GM21737 (cell line): ENCODE results near the gene SPATA21.
"Not testable (repeated sequence)": the region's sequence is repeated elsewhere in the genome, so short reads cannot be mapped to it uniquely, and the experiment has no call there.

Source experiments
- ATAC-seq: cut with Tn5 transposase; IDR thresholded peaks from one replicate; pipeline ENCODE4 v1.9.1; 2021; ENCODE audit warnings: mild to moderate bottlenecking, moderate library complexity; ENCODE audit not compliant: unreplicated experiment

Gene SPATA21

GRCh38 chr1:16386454-16387113 is 50.6 kb downstream of the SPATA21 start:
- ATAC-seq: no peak

- ATAC-seq: no peak
Observed at GRCh38 chr1:16385659-16386453, 51.4 kb downstream of the SPATA21 start.

- no peak for ATAC-seq
Observed at GRCh38 chr1:16383888-16384287, 53.3 kb downstream of the SPATA21 start.

GRCh38 chr1:16380868-16381267 is 56.4 kb downstream of the SPATA21 start:
- no peak for ATAC-seq

GRCh38 chr1:16378443-16378842 is 58.8 kb downstream of the SPATA21 start:
- ATAC-seq: no peak

- no peak for ATAC-seq
Observed at GRCh38 chr1:16376971-16377370, 60.3 kb downstream of the SPATA21 start.

- ATAC-seq: no peak
Observed at GRCh38 chr1:16375521-16376340, 61.5 kb downstream of the SPATA21 start.

GRCh38 chr1:16374266-16374665 is 63.0 kb downstream of the SPATA21 start:
- no peak for ATAC-seq

- ATAC-seq: no peak
Observed at GRCh38 chr1:16372535-16373285, 64.5 kb downstream of the SPATA21 start.

GRCh38 chr1:16371725-16372124 is 65.5 kb downstream of the SPATA21 start:
- ATAC-seq: no peak

- no peak for ATAC-seq
Observed at GRCh38 chr1:16369821-16370220, 67.4 kb downstream of the SPATA21 start.

- peak; percentile 0 for ATAC-seq
Observed at GRCh38 chr1:16367968-16368890, 69.0 kb downstream of the SPATA21 start.

- ATAC-seq: peak; percentile 51
Observed at GRCh38 chr1:16367258-16367967, 69.8 kb downstream of the SPATA21 start.

GRCh38 chr1:16366722-16367257 is 70.4 kb downstream of the SPATA21 start, which contains the start of gene SZRD1:
Gene SZRD1 (plus strand): TSS chr1:16367242. CDS start chr1:16367258, 16 bp downstream.
- peak; percentile 83 for ATAC-seq

- not testable (repeated sequence) for ATAC-seq
Observed at GRCh38 chr1:16365146-16365498, 72.1 kb downstream of the SPATA21 start.

- no peak for ATAC-seq
Observed at GRCh38 chr1:16356867-16357266, 80.4 kb downstream of the SPATA21 start.

- no peak for ATAC-seq
Observed at GRCh38 chr1:16354619-16355018, 82.6 kb downstream of the SPATA21 start.

GRCh38 chr1:16352842-16353535 is 84.2 kb downstream of the SPATA21 start:
- ATAC-seq: no peak
